ENCODE results near the gene MAPKAP1.

DNA sequence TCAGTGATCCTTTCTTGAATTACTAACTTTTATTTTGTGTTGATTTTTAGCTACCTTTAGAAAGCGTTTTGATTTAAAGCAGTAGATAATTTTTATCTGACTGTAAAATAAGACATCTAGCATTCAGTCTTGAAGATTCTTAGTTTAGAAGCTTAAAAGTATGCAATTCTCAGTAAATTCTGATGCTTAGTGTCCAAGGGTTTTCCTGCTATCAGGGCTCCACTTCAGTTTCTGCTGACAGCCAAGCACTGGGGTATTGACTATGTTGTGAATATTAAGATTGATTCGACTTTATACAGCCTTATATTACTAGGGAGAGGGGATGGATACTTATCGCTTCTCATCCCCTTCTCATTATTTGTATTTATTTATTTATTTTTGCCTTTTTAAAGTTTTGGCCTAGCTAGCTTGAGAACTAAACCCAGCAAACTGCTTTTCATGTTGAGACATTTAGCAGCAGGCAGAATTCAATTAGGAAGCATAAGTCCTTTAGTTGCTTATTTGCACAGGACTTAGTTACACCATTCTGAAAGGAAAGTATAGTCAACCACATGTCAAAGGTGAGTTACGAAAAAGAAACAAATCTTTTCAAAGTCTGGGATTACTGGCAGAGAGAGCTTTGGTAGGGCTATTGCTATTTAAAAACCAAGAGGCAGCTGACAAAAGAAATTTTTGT is 43.1 kb upstream of the MAPKAP1 start:
- TF ChIP-seq, protein P1, sequence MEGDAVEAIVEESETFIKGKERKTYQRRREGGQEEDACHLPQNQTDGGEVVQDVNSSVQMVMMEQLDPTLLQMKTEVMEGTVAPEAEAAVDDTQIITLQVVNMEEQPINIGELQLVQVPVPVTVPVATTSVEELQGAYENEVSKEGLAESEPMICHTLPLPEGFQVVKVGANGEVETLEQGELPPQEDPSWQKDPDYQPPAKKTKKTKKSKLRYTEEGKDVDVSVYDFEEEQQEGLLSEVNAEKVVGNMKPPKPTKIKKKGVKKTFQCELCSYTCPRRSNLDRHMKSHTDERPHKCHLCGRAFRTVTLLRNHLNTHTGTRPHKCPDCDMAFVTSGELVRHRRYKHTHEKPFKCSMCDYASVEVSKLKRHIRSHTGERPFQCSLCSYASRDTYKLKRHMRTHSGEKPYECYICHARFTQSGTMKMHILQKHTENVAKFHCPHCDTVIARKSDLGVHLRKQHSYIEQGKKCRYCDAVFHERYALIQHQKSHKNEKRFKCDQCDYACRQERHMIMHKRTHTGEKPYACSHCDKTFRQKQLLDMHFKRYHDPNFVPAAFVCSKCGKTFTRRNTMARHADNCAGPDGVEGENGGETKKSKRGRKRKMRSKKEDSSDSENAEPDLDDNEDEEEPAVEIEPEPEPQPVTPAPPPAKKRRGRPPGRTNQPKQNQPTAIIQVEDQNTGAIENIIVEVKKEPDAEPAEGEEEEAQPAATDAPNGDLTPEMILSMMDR (IDR thresholded peaks at IDR 0.05) = no peak
- TF ChIP-seq POLR2A (IDR thresholded peaks at IDR 0.05) = no peak
